ENCODE results near the gene MYH14.

DNA sequence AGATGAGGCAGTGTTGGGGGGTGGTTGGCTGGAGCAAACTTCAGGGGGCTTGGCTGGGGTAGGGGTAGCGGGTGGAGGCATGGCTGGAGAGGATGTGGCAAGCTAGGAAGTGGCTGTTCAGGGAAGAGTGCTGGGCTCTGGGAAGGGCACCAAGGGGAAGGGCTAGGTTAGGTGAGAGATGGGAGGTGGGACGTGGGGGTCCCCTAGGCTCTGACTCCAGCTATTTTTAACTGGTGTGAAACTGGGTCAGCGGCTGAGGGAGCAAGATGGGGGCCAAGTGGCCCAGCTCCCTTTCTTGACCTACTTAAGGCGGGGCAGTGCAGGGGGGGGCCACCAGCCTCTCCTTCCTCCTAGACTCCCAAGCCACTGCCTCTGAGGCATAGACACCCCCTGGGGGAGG is 118.4 kb downstream of the MYH14 start:
- TF ChIP-seq, protein P1, sequence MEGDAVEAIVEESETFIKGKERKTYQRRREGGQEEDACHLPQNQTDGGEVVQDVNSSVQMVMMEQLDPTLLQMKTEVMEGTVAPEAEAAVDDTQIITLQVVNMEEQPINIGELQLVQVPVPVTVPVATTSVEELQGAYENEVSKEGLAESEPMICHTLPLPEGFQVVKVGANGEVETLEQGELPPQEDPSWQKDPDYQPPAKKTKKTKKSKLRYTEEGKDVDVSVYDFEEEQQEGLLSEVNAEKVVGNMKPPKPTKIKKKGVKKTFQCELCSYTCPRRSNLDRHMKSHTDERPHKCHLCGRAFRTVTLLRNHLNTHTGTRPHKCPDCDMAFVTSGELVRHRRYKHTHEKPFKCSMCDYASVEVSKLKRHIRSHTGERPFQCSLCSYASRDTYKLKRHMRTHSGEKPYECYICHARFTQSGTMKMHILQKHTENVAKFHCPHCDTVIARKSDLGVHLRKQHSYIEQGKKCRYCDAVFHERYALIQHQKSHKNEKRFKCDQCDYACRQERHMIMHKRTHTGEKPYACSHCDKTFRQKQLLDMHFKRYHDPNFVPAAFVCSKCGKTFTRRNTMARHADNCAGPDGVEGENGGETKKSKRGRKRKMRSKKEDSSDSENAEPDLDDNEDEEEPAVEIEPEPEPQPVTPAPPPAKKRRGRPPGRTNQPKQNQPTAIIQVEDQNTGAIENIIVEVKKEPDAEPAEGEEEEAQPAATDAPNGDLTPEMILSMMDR (IDR thresholded peaks at IDR 0.05), result no peak
- no peak for TF ChIP-seq POLR2A (IDR thresholded peaks at IDR 0.05)
